ENCODE results near the gene GRIK5. TPM values are rescaled to one million over a fixed set of nuclear protein-coding genes. Genes with fewer than 3 reads are reported as not detected.

The GRIK5 gene
- total RNA-seq, 1 experiment from 2014 or later: 0.96 TPM

- H3K36me3 ChIP-seq (ENCODE audit: low read depth): no peaks in the 10 kb centered on the region
- intact Hi-C loops (cut with micrococcal nuclease; ENCODE audit: unreplicated experiment): no loop called here
- no peaks in the 10 kb centered on the region for H3K27me3 ChIP-seq (ENCODE audit: insufficient read depth, low read depth)
- CTCF ChIA-PET: interaction anchor here (0.7 kb wide), 1 partner anchor 52 kb away, joined by 9 read pairs; no protein-coding TSS in a partner anchor
- no peak for DNase-seq
- no peaks in the 10 kb centered on the region for H4K20me1 ChIP-seq (ENCODE audit: insufficient read depth)
- H3K4me1 ChIP-seq (replicated peaks; ENCODE audit: insufficient read depth): 0 out of 2 replicates have a peak, but pooled peaks cover 11% of the 10 kb centered on the region
- H2AFZ ChIP-seq: no peak overlapping the region
- peaks cover 37% of the 10 kb centered on the region for H3F3A ChIP-seq (ENCODE audit: insufficient read depth, low read depth)
- H3K9me3 ChIP-seq (ENCODE audit: insufficient read depth, low read depth): no peaks in the 10 kb centered on the region
- no TSS peak for BruUV-seq (replicated peaks)
- TF ChIP-seq CTCF (conservative IDR thresholded peaks at IDR 0.05): no peak
- no peak for TF ChIP-seq EZH2 (IDR thresholded peaks at IDR 0.05; ENCODE audit: low read depth)
- no peak overlapping the region for H3K4me3 ChIP-seq
- H3K4me2 ChIP-seq: no peak overlapping the region
- H3K9me2 ChIP-seq (ENCODE audit: insufficient read depth): no peaks in the 10 kb centered on the region
- peaks cover 2% of the 10 kb centered on the region; the same call in 1 of the 2 replicates for H3K79me2 ChIP-seq (ENCODE audit: low read depth)
- no peak overlapping the region for H3K27ac ChIP-seq
- POLR2A ChIA-PET (ENCODE audit: unreplicated experiment): interaction anchor here (0.6 kb wide), 1 partner anchor 214 kb away, joined by 6 read pairs; no protein-coding TSS in a partner anchor
These were observed 17.0 kb upstream of the GRIK5 start for GRCh38 chr19:42086770-42087550.

DNA sequence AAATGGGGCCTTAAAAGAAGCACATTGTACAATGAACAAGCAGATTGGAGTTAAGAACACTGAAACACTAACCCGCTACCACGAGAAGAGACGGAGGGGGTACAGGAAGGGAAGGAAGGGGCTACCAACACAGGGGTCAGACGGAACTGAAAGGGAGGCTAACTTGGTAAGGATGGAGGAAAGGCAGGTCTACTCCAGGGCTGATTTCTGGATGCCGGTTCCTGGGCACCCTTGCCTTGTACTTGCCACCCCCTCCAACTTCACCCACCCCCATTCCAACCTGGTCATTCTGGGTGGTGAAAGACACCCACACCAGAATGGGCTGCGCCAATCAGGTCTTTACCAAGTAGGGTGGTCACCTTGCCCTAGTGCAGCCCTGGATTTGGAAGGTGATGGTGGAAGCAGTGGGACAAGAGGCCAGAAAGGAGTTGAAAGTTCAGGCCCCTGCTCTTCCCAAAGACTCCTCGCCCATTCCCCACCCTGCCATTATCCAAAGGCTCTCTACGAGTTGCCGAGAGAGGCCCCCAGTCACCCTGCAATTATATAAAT, 16.3 kb upstream of the GRIK5 start:
- H3K4me3 ChIP-seq: no peak overlapping the region
- H4K20me1 ChIP-seq (ENCODE audit: insufficient read depth): peaks cover 7% of the 10 kb centered on the region
- H2AFZ ChIP-seq: no peak overlapping the region
- DNase-seq: no peak
- H3K36me3 ChIP-seq (ENCODE audit: low read depth): peaks cover 2% of the 10 kb centered on the region; the same call in 1 of the 2 replicates
- H3K79me2 ChIP-seq (ENCODE audit: low read depth): peaks cover 5% of the 10 kb centered on the region; the same call in 1 of the 2 replicates
- no peak overlapping the region for H3K4me2 ChIP-seq
- no peak for TF ChIP-seq EZH2 (IDR thresholded peaks at IDR 0.05; ENCODE audit: low read depth)
- no peak for TF ChIP-seq CTCF (conservative IDR thresholded peaks at IDR 0.05)
- intact Hi-C loops (cut with micrococcal nuclease; ENCODE audit: unreplicated experiment): no loop called here
- no peak overlapping the region for H3K27ac ChIP-seq
- BruUV-seq (replicated peaks): no TSS peak
- ChIA-PET POLR2A (ENCODE audit: unreplicated experiment) (no interaction called here), CTCF (no interaction called here)
- peaks cover 37% of the 10 kb centered on the region for H3F3A ChIP-seq (ENCODE audit: insufficient read depth, low read depth)
- no peaks in the 10 kb centered on the region for H3K9me2 ChIP-seq (ENCODE audit: insufficient read depth)
- H3K9me3 ChIP-seq (ENCODE audit: insufficient read depth, low read depth): no peaks in the 10 kb centered on the region
- H3K4me1 ChIP-seq (replicated peaks; ENCODE audit: insufficient read depth): 0 out of 2 replicates have a peak, but pooled peaks cover 11% of the 10 kb centered on the region
- no peaks in the 10 kb centered on the region for H3K27me3 ChIP-seq (ENCODE audit: insufficient read depth, low read depth)

DNA sequence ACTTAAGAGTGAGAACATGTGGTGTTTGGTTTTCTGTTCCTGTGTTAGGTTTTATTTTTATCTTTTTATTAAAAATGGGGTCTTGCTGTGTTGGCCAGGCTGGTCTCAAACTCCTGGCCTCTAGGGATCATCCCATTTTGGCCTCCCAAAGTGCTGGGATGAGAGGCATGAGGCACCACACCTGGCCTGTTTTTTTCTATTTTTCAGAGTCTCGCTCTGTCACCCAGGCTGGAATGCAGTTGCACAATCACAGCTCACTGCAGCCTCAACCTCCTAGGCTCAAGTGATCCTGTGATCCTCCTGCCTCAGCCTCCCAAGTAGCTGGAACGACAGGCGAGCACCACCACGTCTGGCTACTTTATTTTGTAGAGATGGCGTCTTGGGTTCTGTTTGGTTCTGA, 13.5 kb upstream of the GRIK5 start:
- H3K79me2 ChIP-seq (ENCODE audit: low read depth): peaks cover 26% of the 10 kb centered on the region
- no TSS peak for BruUV-seq (replicated peaks)
- no peak overlapping the region for H3K27ac ChIP-seq
- H3K27me3 ChIP-seq (ENCODE audit: insufficient read depth, low read depth): no peaks in the 10 kb centered on the region
- POLR2A ChIA-PET (ENCODE audit: unreplicated experiment): no interaction called here
- H3K4me1 ChIP-seq (replicated peaks; ENCODE audit: insufficient read depth): 0 out of 2 replicates have a peak, but pooled peaks cover 6% of the 10 kb centered on the region
- TF ChIP-seq CTCF (conservative IDR thresholded peaks at IDR 0.05): no peak
- no peak for TF ChIP-seq EZH2 (IDR thresholded peaks at IDR 0.05; ENCODE audit: low read depth)
- intact Hi-C loops (cut with micrococcal nuclease; ENCODE audit: unreplicated experiment): no loop called here
- DNase-seq: no peak
- H3K4me2 ChIP-seq: no peak overlapping the region
- no peaks in the 10 kb centered on the region for H3K9me2 ChIP-seq (ENCODE audit: insufficient read depth)
- peaks cover 6% of the 10 kb centered on the region; the same call in 1 of the 2 replicates for H3K36me3 ChIP-seq (ENCODE audit: low read depth)
- no peak overlapping the region for H2AFZ ChIP-seq
- CTCF ChIA-PET: no interaction called here
- H3K9me3 ChIP-seq (ENCODE audit: insufficient read depth, low read depth): no peaks in the 10 kb centered on the region
- H3F3A ChIP-seq (ENCODE audit: insufficient read depth, low read depth): peaks cover 37% of the 10 kb centered on the region
- no peak overlapping the region for H3K4me3 ChIP-seq
- peaks cover 28% of the 10 kb centered on the region for H4K20me1 ChIP-seq (ENCODE audit: insufficient read depth)

Measured in PC-9 (cell line).